MM.1S (cell line): ENCODE data around the gene MVK.

Source experiments
- DNase-seq: peaks from one replicate; pipeline ENCODE4 v3.0.0-alpha.2; 2015
- H2AFZ ChIP-seq: fragments of 300-600 bp; sonication (generic); 2 replicates; pipeline ENCODE4 v1.6.0; 2016; ENCODE audit warnings: antibody characterized with exemption, low read length
- H3F3A ChIP-seq: fragments of 300-600 bp; sonication (generic); 2 replicates; pipeline ENCODE4 v1.6.1; 2016; ENCODE audit warnings: mild to moderate bottlenecking, antibody characterized with exemption, low read length, moderate library complexity, mixed read lengths; ENCODE audit not compliant: insufficient read depth
- H3K27ac ChIP-seq: fragments of 300-600 bp; sonication (generic); 2 replicates; pipeline ENCODE4 v1.5.1; 2016; ENCODE audit warnings: mild to moderate bottlenecking, low read length
- H3K27me3 ChIP-seq: fragments of 300-600 bp; sonication (generic); replicated peaks from 2 replicates; pipeline ENCODE4 v1.6.0; 2016; ENCODE audit warnings: low read length; ENCODE audit not compliant: insufficient read depth
- H3K36me3 ChIP-seq: fragments of 300-600 bp; sonication (generic); replicated peaks from 2 replicates; pipeline ENCODE4 v1.6.1; 2016; ENCODE audit warnings: mild to moderate bottlenecking, low read length, mixed read lengths; ENCODE audit not compliant: insufficient read depth
- H3K4me1 ChIP-seq: fragments of 300-600 bp; sonication (generic); 2 replicates; pipeline ENCODE4 v1.6.1; 2016; ENCODE audit warnings: low read length, mixed read lengths
- H3K4me2 ChIP-seq: fragments of 300-600 bp; sonication (generic); 2 replicates; pipeline ENCODE4 v1.6.0; 2016; ENCODE audit warnings: low read depth, low read length
- H3K4me3 ChIP-seq: fragments of 300-600 bp; sonication (generic); 2 replicates; pipeline ENCODE4 v1.5.1; 2016; ENCODE audit warnings: low read length, mixed read lengths
- H3K79me2 ChIP-seq: fragments of 300-600 bp; sonication (generic); 2 replicates; pipeline ENCODE4 v1.6.1; 2016; ENCODE audit warnings: mixed run types, low read length, mixed read lengths
- H3K9ac ChIP-seq: fragments of 300-600 bp; sonication (generic); 2 replicates; pipeline ENCODE4 v1.6.1; 2016; ENCODE audit warnings: low read length, mixed read lengths
- H3K9me2 ChIP-seq: fragments of 300-600 bp; sonication (generic); replicated peaks from 2 replicates; pipeline ENCODE4 v1.6.1; 2016; ENCODE audit warnings: mild to moderate bottlenecking, low read length, mixed read lengths; ENCODE audit not compliant: insufficient read depth
- H3K9me3 ChIP-seq: fragments of 300-600 bp; sonication (generic); replicated peaks from 2 replicates; pipeline ENCODE4 v1.6.1; 2016; ENCODE audit warnings: mild to moderate bottlenecking, low read length, mixed read lengths; ENCODE audit not compliant: insufficient read depth
- H4K20me1 ChIP-seq: fragments of 300-600 bp; sonication (generic); 2 replicates; pipeline ENCODE4 v1.6.1; 2016; ENCODE audit warnings: mild to moderate bottlenecking, low read length, moderate library complexity, mixed read lengths; ENCODE audit not compliant: insufficient read depth
- CTCF ChIP-seq: fragments of 300-600 bp; sonication (generic); IDR thresholded peaks from 2 replicates; pipeline ENCODE4 v1.5.1; 2016; ENCODE audit warnings: antibody characterized with exemption, low read length, mixed read lengths
- EZH2 ChIP-seq: fragments of 300-600 bp; sonication (generic); optimal IDR thresholded peaks from 2 replicates; pipeline ENCODE3; 2017; ENCODE audit warnings: low read depth, mild to moderate bottlenecking, antibody characterized with exemption, low read length, mixed read lengths
- EZH2phosphoT487 ChIP-seq: fragments of 300-600 bp; sonication (generic); IDR thresholded peaks from 2 replicates; pipeline ENCODE4 v1.6.1; 2018; ENCODE audit warnings: antibody characterized with exemption, low read length

MVK gene

GRCh38 chr12:109573029-109573913 is at the start of gene MVK, which contains the start of gene MMAB:
Gene MVK (plus strand): TSS chr12:109573794. CDS start chr12:109574823, 1,029 bp downstream.
Gene MMAB (minus strand): TSS chr12:109573504. CDS start chr12:109573480, 24 bp downstream.
- Histone ChIP-seq H3K9me3 (no peaks in the 10 kb centered on the region), H3K36me3 (no peaks in the 10 kb centered on the region), H3K79me2 (peaks cover 18% of the 10 kb centered on the region), H2AFZ (peak within 1 kb of the TSS; percentile 39; the same call in 1 of the 2 replicates), H3K9ac (peak within 1 kb of the TSS; percentile 87), H3K4me1 (no peaks in the 10 kb centered on the region), H3K9me2 (no peaks in the 10 kb centered on the region), H3K27ac (peak within 1 kb of the TSS; percentile 79), H3K4me2 (peak within 1 kb of the TSS; percentile 84), H4K20me1 (no peaks in the 10 kb centered on the region), H3K27me3 (no peaks in the 10 kb centered on the region), H3F3A (no peaks in the 10 kb centered on the region), H3K4me3 (peak within 1 kb of the TSS; percentile 77)
- peak; percentile 97 for DNase-seq
- TF ChIP-seq EZH2: no peak
- TF ChIP-seq CTCF: no peak
- TF ChIP-seq EZH2phosphoT487: no peak

GRCh38 chr12:109524466-109525278 is 48.9 kb upstream of the MVK start:
- Histone ChIP-seq H3K79me2 (no peaks in the 10 kb centered on the region), H3K9ac (no peak overlapping the region), H3F3A (no peaks in the 10 kb centered on the region), H3K9me3 (no peaks in the 10 kb centered on the region), H4K20me1 (no peaks in the 10 kb centered on the region), H3K4me2 (no peak overlapping the region), H3K27ac (no peak overlapping the region), H3K4me3 (no peak overlapping the region), H3K4me1 (no peaks in the 10 kb centered on the region), H3K27me3 (no peaks in the 10 kb centered on the region), H3K36me3 (no peaks in the 10 kb centered on the region), H2AFZ (no peak overlapping the region), H3K9me2 (no peaks in the 10 kb centered on the region)
- no peak for DNase-seq
- no peak for TF ChIP-seq EZH2phosphoT487
- no peak for TF ChIP-seq CTCF
- no peak for TF ChIP-seq EZH2

GRCh38 chr12:109525279-109525585 is 48.4 kb upstream of the MVK start:
- no peak overlapping the region for H3K9ac ChIP-seq
- H3K36me3 ChIP-seq: no peaks in the 10 kb centered on the region
- H4K20me1 ChIP-seq: no peaks in the 10 kb centered on the region
- H3K27me3 ChIP-seq: no peaks in the 10 kb centered on the region
- no peaks in the 10 kb centered on the region for H3K79me2 ChIP-seq
- no peaks in the 10 kb centered on the region for H3K9me2 ChIP-seq
- H3K4me3 ChIP-seq: no peak overlapping the region
- no peaks in the 10 kb centered on the region for H3K4me1 ChIP-seq
- no peak overlapping the region for H3K4me2 ChIP-seq
- no peaks in the 10 kb centered on the region for H3F3A ChIP-seq
- TF ChIP-seq EZH2: no peak
- TF ChIP-seq CTCF: no peak
- no peak for TF ChIP-seq EZH2phosphoT487
- no peak for DNase-seq
- H2AFZ ChIP-seq: no peak overlapping the region
- no peak overlapping the region for H3K27ac ChIP-seq
- no peaks in the 10 kb centered on the region for H3K9me3 ChIP-seq
